ENCODE results near the gene ALK.

DNA sequence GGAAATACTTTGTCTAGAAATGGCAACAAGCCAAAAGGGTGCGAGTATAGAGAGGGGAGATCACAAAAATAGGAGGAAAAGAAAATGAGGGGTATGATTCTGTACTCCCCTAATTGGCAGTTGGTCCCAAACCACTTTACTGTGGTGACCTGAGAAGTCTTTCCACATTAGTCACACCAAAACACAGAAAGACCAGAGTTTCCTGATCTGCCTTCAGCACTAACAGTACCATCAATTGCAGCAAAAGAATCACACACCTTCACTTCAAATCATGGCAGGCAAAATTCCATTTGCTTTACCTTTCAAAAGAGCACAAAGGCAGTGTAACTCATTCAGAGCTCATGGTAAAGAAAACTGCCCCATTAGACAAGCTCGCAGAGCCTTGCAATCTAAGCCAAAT is 86.8 kb downstream of the ALK start:
- TF ChIP-seq, protein P1, sequence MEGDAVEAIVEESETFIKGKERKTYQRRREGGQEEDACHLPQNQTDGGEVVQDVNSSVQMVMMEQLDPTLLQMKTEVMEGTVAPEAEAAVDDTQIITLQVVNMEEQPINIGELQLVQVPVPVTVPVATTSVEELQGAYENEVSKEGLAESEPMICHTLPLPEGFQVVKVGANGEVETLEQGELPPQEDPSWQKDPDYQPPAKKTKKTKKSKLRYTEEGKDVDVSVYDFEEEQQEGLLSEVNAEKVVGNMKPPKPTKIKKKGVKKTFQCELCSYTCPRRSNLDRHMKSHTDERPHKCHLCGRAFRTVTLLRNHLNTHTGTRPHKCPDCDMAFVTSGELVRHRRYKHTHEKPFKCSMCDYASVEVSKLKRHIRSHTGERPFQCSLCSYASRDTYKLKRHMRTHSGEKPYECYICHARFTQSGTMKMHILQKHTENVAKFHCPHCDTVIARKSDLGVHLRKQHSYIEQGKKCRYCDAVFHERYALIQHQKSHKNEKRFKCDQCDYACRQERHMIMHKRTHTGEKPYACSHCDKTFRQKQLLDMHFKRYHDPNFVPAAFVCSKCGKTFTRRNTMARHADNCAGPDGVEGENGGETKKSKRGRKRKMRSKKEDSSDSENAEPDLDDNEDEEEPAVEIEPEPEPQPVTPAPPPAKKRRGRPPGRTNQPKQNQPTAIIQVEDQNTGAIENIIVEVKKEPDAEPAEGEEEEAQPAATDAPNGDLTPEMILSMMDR (IDR thresholded peaks at IDR 0.05; ENCODE audit: low read length): no peak
- no peak for TF ChIP-seq EZH2 (optimal IDR thresholded peaks at IDR 0.05; ENCODE audit: low read depth, low read length)
